GM19324 (cell line): ENCODE measurements around the gene FAM227A.

Experiments used
- ATAC-seq: cut with Tn5 transposase; IDR thresholded peaks from one replicate; pipeline ENCODE4 v1.9.1; 2021; ENCODE audit warnings: mild to moderate bottlenecking, moderate library complexity; ENCODE audit not compliant: unreplicated experiment, low FRiP score

FAM227A gene

GRCh38 chr22:38564669-38565068 lies 91.5 kb downstream of the FAM227A start:
- no peak for ATAC-seq

GRCh38 chr22:38554281-38554680 lies 101.9 kb downstream of the FAM227A start:
- no peak for ATAC-seq

- no peak for ATAC-seq
These were observed 106.9 kb downstream of the FAM227A start for GRCh38 chr22:38549101-38549894.

GRCh38 chr22:38540701-38541100 lies 115.5 kb downstream of the FAM227A start:
- ATAC-seq = no peak

GRCh38 chr22:38531251-38531938 lies 124.8 kb downstream of the FAM227A start:
- ATAC-seq = no peak
